HCT116 (cell line): Measurements from ENCODE around the gene SERTAD3. TPM values are rescaled to one million over a fixed set of nuclear protein-coding genes. Genes with fewer than 3 reads are reported as not detected.

Experiments used
- ATAC-seq: fragments of 200-7000 bp; cut with Tn5 transposase; 2 replicates; pipeline ENCODE4 v1.9.1; 2020; ENCODE audit warnings: mild to moderate bottlenecking, moderate library complexity
- BruUV-seq: library from RNA; stranded (reverse); fragments of 400-500 nt; replicated peaks from 2 replicates; lab custom pipeline; 2021; lab: Mats Ljungman, UMichigan
- CTCF ChIA-PET: fragments of 300-600 bp; sonication (Branson Sonifier 250); formaldehyde crosslinking; loops from one replicate; lab custom pipeline; 2021; ENCODE audit warnings: antibody characterized with exemption; lab: Charles Lee
- POLR2A ChIA-PET: fragments of 300-600, 350-600 bp; sonication (Branson Sonifier 250); formaldehyde crosslinking; loops from one replicate; lab custom pipeline; 2021; ENCODE audit warnings: antibody characterized with exemption; lab: Charles Lee
- RAD21 ChIA-PET, 2 experiments: fragments of 300-600 bp; sonication (Branson Sonifier 250); formaldehyde crosslinking; loops; one replicate each; lab custom pipeline; 2023; ENCODE audit warnings: low total read pairs in 2 of 2; ENCODE audit not compliant: uncharacterized antibody in 2 of 2, unreplicated experiment in 2 of 2, low non-redundant PET in 1 of 2; lab: Charles Lee
- DNase-seq: peaks from one replicate; pipeline ENCODE4 v3.0.0-alpha.2; 2010; ENCODE audit warnings: low read depth, low spot score
- H2AFZ ChIP-seq: fragments of 200-600 bp; shearing (Covaris generic), sonication (generic); 2 replicates; pipeline ENCODE4 v1.6.1; 2017; ENCODE audit warnings: low read depth, mixed run types, mixed read lengths, antibody characterized with exemption, low read length; ENCODE audit not compliant: poor library complexity, severe bottlenecking
- H3K27ac ChIP-seq: 2 replicates; pipeline ENCODE4 v1.5.1; 2012; ENCODE audit warnings: low read depth, low read length
- H3K27me3 ChIP-seq: fragments of 200-600 bp; sonication (generic); 2 replicates; pipeline ENCODE4 v1.6.1; 2016; ENCODE audit warnings: mixed run types, low read length, mixed read lengths; ENCODE audit not compliant: insufficient read depth
- H3K36me3 ChIP-seq, 2 experiments: fragments of 200-500 bp in 1 of 2; fragments of 200-600 bp in 1 of 2; sonication (Bioruptor generic) in 1 of 2; sonication (generic) in 1 of 2; 2 replicates each; pipeline versions ENCODE4 v1.5.1 to v1.6.1; 2014 to 2016; ENCODE audit warnings: low read length in 2 of 2, inconsistent platforms in 1 of 2, mixed read lengths in 1 of 2, mixed run types in 1 of 2; ENCODE audit not compliant: insufficient read depth in 2 of 2, control insufficient read depth in 1 of 2
- H3K4me1 ChIP-seq, 2 experiments: fragments of 200-600 bp in 1 of 2; sonication (generic) in 1 of 2; 2 replicates each; pipeline versions ENCODE4 v1.5.1 to v1.6.1; 2012 to 2017; ENCODE audit warnings: low read length in 2 of 2, inconsistent platforms in 1 of 2, mild to moderate bottlenecking in 1 of 2, mixed read lengths in 1 of 2, mixed run types in 1 of 2, moderate library complexity in 1 of 2; ENCODE audit not compliant: insufficient read depth in 2 of 2, control insufficient read depth in 1 of 2
- H3K4me2 ChIP-seq: fragments of 200-600 bp; sonication (generic); 2 replicates; pipeline ENCODE4 v1.6.1; 2017; ENCODE audit warnings: mixed run types, low read length, mixed read lengths
- H3K4me3 ChIP-seq, 2 experiments: fragments of 200-600 bp in 1 of 2; sonication (generic) in 1 of 2; replicated peaks in 1 of 2; 2 replicates each; pipeline ENCODE4 v1.5.1; 2011 to 2016; ENCODE audit warnings: low read length in 2 of 2, control low read depth in 1 of 2, low read depth in 1 of 2, mild to moderate bottlenecking in 1 of 2, mixed read lengths in 1 of 2, mixed run types in 1 of 2
- H3K79me2 ChIP-seq: fragments of 200-600 bp; sonication (generic); 2 replicates; pipeline ENCODE4 v1.6.1; 2017; ENCODE audit warnings: mild to moderate bottlenecking, mixed run types, low read length, moderate library complexity, mixed read lengths; ENCODE audit not compliant: insufficient read depth
- H3K9ac ChIP-seq: fragments of 200-600 bp; sonication (generic); 2 replicates; pipeline ENCODE4 v1.6.1; 2016; ENCODE audit warnings: low read length, mixed read lengths
- H3K9me2 ChIP-seq: fragments of 200-600 bp; sonication (generic), shearing (Covaris generic); 2 replicates; pipeline ENCODE4 v1.6.1; 2017; ENCODE audit warnings: mixed run types, mild to moderate bottlenecking, moderate library complexity; ENCODE audit not compliant: insufficient read depth
- H3K9me3 ChIP-seq, 2 experiments: fragments of 200-500 bp in 1 of 2; fragments of 200-600 bp in 1 of 2; sonication (Bioruptor generic) in 1 of 2; sonication (generic) in 1 of 2; 2 replicates each; pipeline ENCODE4 v1.6.1; 2014 to 2017; ENCODE audit warnings: low read length in 2 of 2, mixed read lengths in 2 of 2, inconsistent platforms in 1 of 2, low read depth in 1 of 2, mild to moderate bottlenecking in 1 of 2, mixed run types in 1 of 2, moderate library complexity in 1 of 2; ENCODE audit not compliant: control insufficient read depth in 1 of 2, insufficient read depth in 1 of 2
- H4K20me1 ChIP-seq: fragments of 200-600 bp; sonication (generic), shearing (Covaris generic); 2 replicates; pipeline ENCODE4 v1.6.1; 2017; ENCODE audit warnings: mixed run types, mild to moderate bottlenecking, moderate library complexity; ENCODE audit not compliant: insufficient read depth
- CBX3 ChIP-seq: IDR thresholded peaks from 2 replicates; pipeline ENCODE4 v1.6.1; 2012; ENCODE audit warnings: low read depth
- CEBPB ChIP-seq: IDR thresholded peaks from 2 replicates; pipeline ENCODE4 v1.6.1; 2012; ENCODE audit warnings: low read depth
- CTCF ChIP-seq, 3 experiments: fragments of 200-600 bp in 1 of 3; sonication (generic) in 1 of 3; IDR thresholded peaks in 2 of 3; conservative IDR thresholded peaks in 1 of 3; 2 replicates each; pipeline ENCODE4 v1.5.1; 2012 to 2017; ENCODE audit warnings: low read depth in 2 of 3, low read length in 2 of 3, antibody characterized with exemption in 1 of 3, borderline replicate concordance in 1 of 3, control low read depth in 1 of 3, mild to moderate bottlenecking in 1 of 3, mixed read lengths in 1 of 3, mixed run types in 1 of 3, moderate library complexity in 1 of 3; ENCODE audit not compliant: insufficient read depth in 1 of 3
- EGR1 ChIP-seq: IDR thresholded peaks from 2 replicates; pipeline ENCODE4 v1.6.1; 2012; ENCODE audit warnings: low read depth
- FOSL1 ChIP-seq: IDR thresholded peaks from 2 replicates; pipeline ENCODE4 v1.6.1; 2012; ENCODE audit warnings: low read depth
- JUND ChIP-seq: IDR thresholded peaks from 2 replicates; pipeline ENCODE4 v1.6.1; 2012
- MAX ChIP-seq: IDR thresholded peaks from 2 replicates; pipeline ENCODE4 v1.6.1; 2012
- POLR2A ChIP-seq: IDR thresholded peaks from 2 replicates; pipeline ENCODE4 v1.7.0; 2011; ENCODE audit warnings: borderline replicate concordance; ENCODE audit not compliant: insufficient read depth, insufficient read length; ENCODE audit errors: extremely low read depth
- POLR2AphosphoS5 ChIP-seq: IDR thresholded peaks from 2 replicates; pipeline ENCODE4 v1.6.1; 2011; ENCODE audit warnings: mild to moderate bottlenecking, low read depth, low read length, moderate library complexity
- REST ChIP-seq: IDR thresholded peaks from 2 replicates; pipeline ENCODE4 v1.6.1; 2012; ENCODE audit warnings: low read depth
- SIN3A ChIP-seq: IDR thresholded peaks from 2 replicates; pipeline ENCODE4 v1.6.1; 2012; ENCODE audit warnings: low read depth
- SP1 ChIP-seq: IDR thresholded peaks from 2 replicates; pipeline ENCODE4 v1.6.1; 2012; ENCODE audit warnings: low read depth
- SRF ChIP-seq: IDR thresholded peaks from 2 replicates; pipeline ENCODE4 v1.6.1; 2012; ENCODE audit warnings: low read depth
- TCF7L2 ChIP-seq: IDR thresholded peaks from 2 replicates; pipeline ENCODE4 v1.7.0; 2011; ENCODE audit warnings: borderline replicate concordance, inconsistent platforms; ENCODE audit not compliant: insufficient read depth, insufficient read length; ENCODE audit errors: extremely low read depth
- ZFX ChIP-seq: fragments of 450-650 bp; IDR thresholded peaks from 2 replicates; pipeline ENCODE4 v1.6.1; 2017
- ZNF274 ChIP-seq: fragments of 200-500 bp; sonication (Bioruptor generic); IDR thresholded peaks from 2 replicates; pipeline ENCODE4 v1.6.1; 2014; ENCODE audit warnings: mild to moderate bottlenecking, low read depth, low read length, inconsistent platforms
- intact Hi-C: fragments of 100-400 bp; cut with micrococcal nuclease; formaldehyde crosslinking; loops from 2 replicates; pipeline ENCODE4 v1.10.0; 2022
- total RNA-seq: library from RNA; stranded (reverse); gene quantifications from one replicate; pipeline ENCODE4 v1.2.1, GENCODE V29; 2021; ENCODE audit not compliant: unreplicated experiment
- TF ChIP-seq, protein P1 (sequence below): IDR thresholded peaks from 2 replicates; pipeline ENCODE4 v1.6.1; 2012

The SERTAD3 gene
- total RNA-seq, 1 experiment from 2014 or later = 32.4 TPM

DNA sequence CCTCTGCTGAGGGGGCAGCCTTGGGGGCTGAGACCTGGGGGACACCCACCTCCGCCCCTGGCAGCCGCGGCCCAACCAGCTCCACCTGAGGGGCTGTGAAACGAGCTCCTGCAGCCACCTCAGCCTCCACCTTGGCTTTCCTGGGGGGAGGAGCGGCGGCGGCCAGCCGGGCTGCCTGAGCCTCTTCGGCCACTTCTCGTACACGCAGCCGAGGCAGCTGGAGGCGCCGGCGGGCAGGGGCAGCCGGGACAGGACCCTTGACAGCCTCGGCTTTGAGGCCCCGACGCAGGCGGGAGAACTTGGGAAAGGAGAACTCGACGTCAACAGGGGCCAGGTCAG lies 46.6 kb downstream of the SERTAD3 start:
- no peak overlapping the region for H3K9ac ChIP-seq
- DNase-seq = no peak
- no peak overlapping the region for H3K4me3 ChIP-seq
- H3K9me3 ChIP-seq = no peaks in the 10 kb centered on the region
- peaks cover 9 to 28% of the 10 kb centered on the region in 2 experiments for H3K4me1 ChIP-seq
- no peaks in the 10 kb centered on the region for H4K20me1 ChIP-seq
- ChIA-PET POLR2A (no interaction called here), RAD21 (no interaction called here), CTCF (no interaction called here)
- H3K36me3 ChIP-seq = no peaks in the 10 kb centered on the region
- H3K27ac ChIP-seq = no peak overlapping the region
- no peak overlapping the region for H2AFZ ChIP-seq
- no peaks in the 10 kb centered on the region for H3K79me2 ChIP-seq
- H3K27me3 ChIP-seq = no peaks in the 10 kb centered on the region
- intact Hi-C loops = no loop called here
- ATAC-seq = no peak
- no TSS peak for BruUV-seq
- no peaks in the 10 kb centered on the region for H3K9me2 ChIP-seq
- TF ChIP-seq SIN3A (no peak), SP1 (no peak), POLR2AphosphoS5 (no peak)
- H3K4me2 ChIP-seq = no peak overlapping the region

- CTCF ChIA-PET = no interaction called here
- H3K27ac ChIP-seq = no peak overlapping the region
- H3K4me3 ChIP-seq = no peak overlapping the region
- H2AFZ ChIP-seq = no peak overlapping the region
- no peak for DNase-seq
- no peak overlapping the region for H3K9ac ChIP-seq
- H3K9me2 ChIP-seq = no peaks in the 10 kb centered on the region
- no peaks in the 10 kb centered on the region for H4K20me1 ChIP-seq
- intact Hi-C loops = no loop called here
- POLR2A ChIA-PET = no interaction called here
- H3K9me3 ChIP-seq = no peaks in the 10 kb centered on the region
- ATAC-seq = no peak
- H3K4me2 ChIP-seq = no peak overlapping the region
- H3K79me2 ChIP-seq = no peaks in the 10 kb centered on the region
- no peaks in the 10 kb centered on the region for H3K27me3 ChIP-seq
- H3K4me1 ChIP-seq = peaks cover 14 to 33% of the 10 kb centered on the region in 2 experiments
- RAD21 ChIA-PET = no interaction called here
- H3K36me3 ChIP-seq = no peaks in the 10 kb centered on the region
- no TSS peak for BruUV-seq
- TF ChIP-seq POLR2AphosphoS5 = no peak
- TF ChIP-seq FOSL1 = no peak
- no peak for TF ChIP-seq CTCF (IDR thresholded peaks at IDR 0.05 in 2 of 3, conservative IDR thresholded peaks at IDR 0.05 in 1 of 3; ENCODE audit: borderline replicate concordance in 1 of 3, insufficient read depth in 1 of 3, low read depth in 2 of 3, low read length in 2 of 3)
- no peak for TF ChIP-seq SRF
- TF ChIP-seq SIN3A = no peak
- TF ChIP-seq CEBPB = no peak
- TF ChIP-seq REST = no peak
- no peak for TF ChIP-seq POLR2A
- TF ChIP-seq JUND = no peak
- no peak for TF ChIP-seq ZFX
- TF ChIP-seq ZNF274 = no peak
- no peak for TF ChIP-seq EGR1
- no peak for TF ChIP-seq TCF7L2
- no peak for TF ChIP-seq MAX
- no peak for TF ChIP-seq CBX3
- TF ChIP-seq, protein P1, sequence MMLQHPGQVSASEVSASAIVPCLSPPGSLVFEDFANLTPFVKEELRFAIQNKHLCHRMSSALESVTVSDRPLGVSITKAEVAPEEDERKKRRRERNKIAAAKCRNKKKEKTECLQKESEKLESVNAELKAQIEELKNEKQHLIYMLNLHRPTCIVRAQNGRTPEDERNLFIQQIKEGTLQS = no peak
Observed at GRCh38 chr19:40396886-40397567, 47.1 kb downstream of the SERTAD3 start.
